Panc1 (cell line): ENCODE data around the gene ARHGAP11A. TPM values are rescaled to one million over a fixed set of nuclear protein-coding genes. Genes with fewer than 3 reads are reported as not detected.

ENCODE experiments used
- ATAC-seq: fragments of 200-7000 bp; cut with Tn5 transposase; 2 replicates; pipeline ENCODE4 v1.9.1; 2020; ENCODE audit warnings: mild to moderate bottlenecking, moderate library complexity
- BruUV-seq: library from RNA; stranded (reverse); fragments of 400-500 nt; replicated peaks from 2 replicates; lab custom pipeline; 2021; lab: Mats Ljungman, UMichigan
- CTCF ChIA-PET: fragments of 300-600 bp; sonication (Branson Sonifier 250); formaldehyde crosslinking; loops from one replicate; lab custom pipeline; 2022; ENCODE audit warnings: antibody characterized with exemption; lab: Charles Lee
- POLR2A ChIA-PET: fragments of 300-600 bp; sonication (Branson Sonifier 250); formaldehyde crosslinking; loops from one replicate; lab custom pipeline; 2022; ENCODE audit warnings: antibody characterized with exemption; lab: Charles Lee
- DNase-seq: peaks from one replicate; pipeline ENCODE4 v3.0.0-alpha.2; 2010; ENCODE audit warnings: low read depth, low spot score
- H3K27ac ChIP-seq: 2 replicates; pipeline ENCODE4 v1.5.1; 2011; ENCODE audit warnings: mild to moderate bottlenecking, low read length, inconsistent platforms
- H3K27me3 ChIP-seq: fragments of 200-500 bp; sonication (Bioruptor generic); 2 replicates; pipeline ENCODE4 v1.6.0; 2014; ENCODE audit warnings: low read length, inconsistent platforms; ENCODE audit not compliant: control insufficient read depth, insufficient read depth
- H3K36me3 ChIP-seq: fragments of 200-500 bp; sonication (Bioruptor generic); 2 replicates; pipeline ENCODE4 v1.5.1; 2014; ENCODE audit warnings: inconsistent platforms, mild to moderate bottlenecking, low read length, moderate library complexity; ENCODE audit not compliant: control insufficient read depth, insufficient read depth
- H3K4me1 ChIP-seq: 2 replicates; pipeline ENCODE4 v1.5.1; 2011; ENCODE audit warnings: inconsistent platforms, mild to moderate bottlenecking, low read length, moderate library complexity; ENCODE audit not compliant: control insufficient read depth, insufficient read depth
- H3K4me3 ChIP-seq, 2 experiments: 2 replicates each; pipeline ENCODE4 v1.5.1; 2011 to 2012; ENCODE audit warnings: low read depth in 2 of 2, low read length in 2 of 2, mild to moderate bottlenecking in 2 of 2, inconsistent platforms in 1 of 2, moderate library complexity in 1 of 2
- H3K9me3 ChIP-seq: fragments of 200-500 bp; sonication (Bioruptor generic); 2 replicates; pipeline ENCODE4 v1.5.1; 2014; ENCODE audit warnings: low read depth, mild to moderate bottlenecking, inconsistent platforms, low read length, moderate library complexity; ENCODE audit not compliant: control insufficient read depth, insufficient read depth
- CTCF ChIP-seq: fragments of 450-650 bp; IDR thresholded peaks from 2 replicates; pipeline ENCODE4 v1.5.1; 2017; ENCODE audit warnings: mild to moderate bottlenecking
- POLR2AphosphoS5 ChIP-seq: IDR thresholded peaks from 2 replicates; pipeline ENCODE4 v1.6.1; 2012; ENCODE audit warnings: mild to moderate bottlenecking, low read depth, low read length, moderate library complexity
- SIN3A ChIP-seq: IDR thresholded peaks from 2 replicates; pipeline ENCODE4 v1.6.1; 2012; ENCODE audit warnings: low read depth, mild to moderate bottlenecking, low read length, moderate library complexity, borderline replicate concordance; ENCODE audit not compliant: insufficient read depth
- TCF7L2 ChIP-seq: IDR thresholded peaks from 2 replicates; pipeline ENCODE4 v1.6.1; 2011; ENCODE audit warnings: mild to moderate bottlenecking, low read depth, low read length, inconsistent platforms
- in situ Hi-C: cut with HindIII; loops from 2 replicates; pipeline ENCODE4 v1.10.0; 2016; ENCODE audit warnings: low sequenced_read_pairs, low pct_unique_long_range_greater_than_20kb
- intact Hi-C: fragments of 100-400 bp; cut with micrococcal nuclease; formaldehyde crosslinking; loops from one replicate; pipeline ENCODE4 v1.10.0; 2022; ENCODE audit not compliant: unreplicated experiment
- total RNA-seq: library from RNA; stranded (reverse); gene quantifications from one replicate; pipeline ENCODE4 v1.2.1, GENCODE V29; 2021; ENCODE audit not compliant: unreplicated experiment
- TF ChIP-seq, protein P1 (sequence below), 2 experiments: IDR thresholded peaks; 2 replicates each; pipeline ENCODE4 v1.6.1; 2011 to 2012; ENCODE audit warnings: low read depth in 2 of 2, control low read depth in 1 of 2, low read length in 1 of 2, mild to moderate bottlenecking in 1 of 2, moderate library complexity in 1 of 2; ENCODE audit not compliant: insufficient read depth in 1 of 2

The ARHGAP11A gene
- total RNA-seq, 1 experiment from 2014 or later: 124 TPM

DNA sequence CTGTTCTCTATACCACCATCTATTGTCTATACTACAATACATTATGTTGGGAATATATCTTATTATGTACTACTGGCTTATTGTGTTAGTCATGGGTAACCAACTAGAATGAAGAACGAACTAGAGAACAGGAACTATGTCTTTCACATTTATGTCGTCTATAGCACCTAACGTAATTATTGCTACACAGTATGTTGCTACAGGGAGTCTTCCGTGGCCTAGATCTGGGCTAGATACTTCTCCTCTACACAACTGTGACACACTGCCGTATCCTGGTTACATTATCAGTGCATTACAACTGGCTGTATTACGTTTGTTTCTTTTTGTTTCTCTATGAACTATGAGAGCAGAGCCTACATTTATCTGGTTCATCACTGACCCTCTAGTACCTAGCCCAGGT, 60.2 kb downstream of the ARHGAP11A start:
- no peak for ATAC-seq
- Histone ChIP-seq H3K36me3 (no peaks in the 10 kb centered on the region), H3K4me1 (no peaks in the 10 kb centered on the region), H3K27ac (no peak overlapping the region), H3K9me3 (no peaks in the 10 kb centered on the region), H3K27me3 (no peaks in the 10 kb centered on the region), H3K4me3 (no peak overlapping the region)
- CTCF ChIA-PET: no interaction called here
- in situ Hi-C loops (no loop called here), intact Hi-C loops (no loop called here)
- POLR2A ChIA-PET: no interaction called here
- BruUV-seq: no TSS peak
- DNase-seq: no peak
- TF ChIP-seq, protein P1, sequence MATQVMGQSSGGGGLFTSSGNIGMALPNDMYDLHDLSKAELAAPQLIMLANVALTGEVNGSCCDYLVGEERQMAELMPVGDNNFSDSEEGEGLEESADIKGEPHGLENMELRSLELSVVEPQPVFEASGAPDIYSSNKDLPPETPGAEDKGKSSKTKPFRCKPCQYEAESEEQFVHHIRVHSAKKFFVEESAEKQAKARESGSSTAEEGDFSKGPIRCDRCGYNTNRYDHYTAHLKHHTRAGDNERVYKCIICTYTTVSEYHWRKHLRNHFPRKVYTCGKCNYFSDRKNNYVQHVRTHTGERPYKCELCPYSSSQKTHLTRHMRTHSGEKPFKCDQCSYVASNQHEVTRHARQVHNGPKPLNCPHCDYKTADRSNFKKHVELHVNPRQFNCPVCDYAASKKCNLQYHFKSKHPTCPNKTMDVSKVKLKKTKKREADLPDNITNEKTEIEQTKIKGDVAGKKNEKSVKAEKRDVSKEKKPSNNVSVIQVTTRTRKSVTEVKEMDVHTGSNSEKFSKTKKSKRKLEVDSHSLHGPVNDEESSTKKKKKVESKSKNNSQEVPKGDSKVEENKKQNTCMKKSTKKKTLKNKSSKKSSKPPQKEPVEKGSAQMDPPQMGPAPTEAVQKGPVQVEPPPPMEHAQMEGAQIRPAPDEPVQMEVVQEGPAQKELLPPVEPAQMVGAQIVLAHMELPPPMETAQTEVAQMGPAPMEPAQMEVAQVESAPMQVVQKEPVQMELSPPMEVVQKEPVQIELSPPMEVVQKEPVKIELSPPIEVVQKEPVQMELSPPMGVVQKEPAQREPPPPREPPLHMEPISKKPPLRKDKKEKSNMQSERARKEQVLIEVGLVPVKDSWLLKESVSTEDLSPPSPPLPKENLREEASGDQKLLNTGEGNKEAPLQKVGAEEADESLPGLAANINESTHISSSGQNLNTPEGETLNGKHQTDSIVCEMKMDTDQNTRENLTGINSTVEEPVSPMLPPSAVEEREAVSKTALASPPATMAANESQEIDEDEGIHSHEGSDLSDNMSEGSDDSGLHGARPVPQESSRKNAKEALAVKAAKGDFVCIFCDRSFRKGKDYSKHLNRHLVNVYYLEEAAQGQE (IDR thresholded peaks at IDR 0.05; ENCODE audit: insufficient read depth in 1 of 2, low read depth in 2 of 2, low read length in 1 of 2): no peak
- no peak for TF ChIP-seq POLR2AphosphoS5

GRCh38 chr15:32676169-32676568, 60.9 kb downstream of the ARHGAP11A start:
- H3K36me3 ChIP-seq: no peaks in the 10 kb centered on the region
- BruUV-seq: no TSS peak
- ChIA-PET POLR2A (no interaction called here), CTCF (no interaction called here)
- H3K4me1 ChIP-seq: no peaks in the 10 kb centered on the region
- no peak for ATAC-seq
- no peak for DNase-seq
- no peak overlapping the region for H3K27ac ChIP-seq
- TF ChIP-seq TCF7L2: no peak
- TF ChIP-seq POLR2AphosphoS5: no peak
- no peak for TF ChIP-seq CTCF
- no peak for TF ChIP-seq SIN3A
- TF ChIP-seq, protein P1 (IDR thresholded peaks at IDR 0.05; ENCODE audit: insufficient read depth in 1 of 2, low read depth in 2 of 2, low read length in 1 of 2): no peak
- no peaks in the 10 kb centered on the region for H3K9me3 ChIP-seq
- no peaks in the 10 kb centered on the region for H3K27me3 ChIP-seq
- in situ Hi-C loops (no loop called here), intact Hi-C loops (no loop called here)
- no peak overlapping the region for H3K4me3 ChIP-seq
